K562 (cell line): ENCODE measurements around the gene KLHL22. TPM values are rescaled to one million over a fixed set of nuclear protein-coding genes. Genes with fewer than 3 reads are reported as not detected.

ENCODE experiments used
- CHAMP1 ChIP-seq: fragments of 450-650 bp; IDR thresholded peaks from 2 replicates; pipeline ENCODE4 v1.6.1; 2016; ENCODE audit warnings: mild to moderate bottlenecking
- DIDO1 ChIP-seq: fragments of 450-650 bp; IDR thresholded peaks from 2 replicates; pipeline ENCODE4 v1.6.1; 2016; ENCODE audit warnings: low read depth, missing biosample characterization, missing genetic modification characterization
- DLX4 ChIP-seq: fragments of 250-450 bp; sonication (Bioruptor Pico); IDR thresholded peaks from 2 replicates; pipeline ENCODE4 v1.6.1; 2021; ENCODE audit warnings: mild to moderate bottlenecking
- DNMT1 ChIP-seq: fragments of 450-650 bp; IDR thresholded peaks from 2 replicates; pipeline ENCODE4 v1.6.1; 2016; ENCODE audit warnings: antibody characterized with exemption, mild to moderate bottlenecking
- EP400 ChIP-seq: fragments of 450-650 bp; IDR thresholded peaks from 2 replicates; pipeline ENCODE4 v1.6.1; 2017; ENCODE audit warnings: antibody characterized with exemption, mild to moderate bottlenecking, moderate library complexity
- HMG20B ChIP-seq: fragments of 250-450 bp; sonication (Bioruptor Pico); IDR thresholded peaks from 2 replicates; pipeline ENCODE4 v1.5.0; 2021; ENCODE audit warnings: mild to moderate bottlenecking
- MAFG ChIP-seq: fragments of 450-650 bp; conservative IDR thresholded peaks from 2 replicates; pipeline ENCODE4 v1.6.1; 2016; ENCODE audit warnings: missing genetic modification characterization, missing compliant biosample characterization
- PATZ1 ChIP-seq: fragments of 250-450 bp; sonication (Bioruptor Pico); IDR thresholded peaks from 2 replicates; pipeline ENCODE4 v1.5.0; 2020; ENCODE audit warnings: mild to moderate bottlenecking, borderline replicate concordance
- PHF20 ChIP-seq: fragments of 450-650 bp; IDR thresholded peaks from 2 replicates; pipeline ENCODE4 v1.6.1; 2018; ENCODE audit not compliant: partially characterized antibody
- SFPQ ChIP-seq: fragments of 200-400 bp; formaldehyde crosslinking; IDR thresholded peaks from 2 replicates; pipeline ENCODE4 v1.6.1; 2017; ENCODE audit warnings: mild to moderate bottlenecking, low read depth, low read length, moderate library complexity
- STAT6 ChIP-seq: sonication (generic); formaldehyde crosslinking; IDR thresholded peaks from 2 replicates; pipeline ENCODE4 v1.8.1; 2023; ENCODE audit warnings: mild to moderate bottlenecking, missing genetic modification reagents
- U2AF2 ChIP-seq: fragments of 200-400 bp; formaldehyde crosslinking; optimal IDR thresholded peaks from 2 replicates; pipeline ENCODE3; 2017; ENCODE audit warnings: low read depth, mild to moderate bottlenecking, low read length
- ZBTB5 ChIP-seq: fragments of 450-650 bp; IDR thresholded peaks from 2 replicates; pipeline ENCODE4 v1.6.1; 2017; ENCODE audit warnings: antibody characterized with exemption
- ZNF175 ChIP-seq: fragments of 200-800 bp; sonication (Bioruptor generic); IDR thresholded peaks from 2 replicates; pipeline ENCODE4 v1.6.1; 2016; ENCODE audit warnings: low read depth, mild to moderate bottlenecking, missing genetic modification characterization, missing compliant biosample characterization
- polyA plus RNA-seq, 8 experiments: library from polyadenylated mRNA; depleted of rRNA in 4 of 8; stranded (reverse) in 5 of 8; unstranded in 3 of 8; fragments of >200 nt; fragmentation: Nextera tagmentation in 2 of 8; fragmentation: Illumina TruSeq in 1 of 8; extraction: Ambion mirVana in 2 of 8; extraction: Trizol in 1 of 8; gene quantifications; 2 replicates each; pipeline versions ENCODE4 v1.2.1 to v1.2.3, GENCODE V29; 2011 to 2014; ENCODE audit warnings: inconsistent platforms in 1 of 8, missing spikeins in 1 of 8
- total RNA-seq, 7 experiments: library from RNA; depleted of rRNA in 6 of 7; stranded (reverse); fragments of >200 nt in 6 of 7; fragmentation: Illumina TruSeq in 2 of 7; extraction: Trizol in 2 of 7; gene quantifications; 2 replicates each; pipeline versions ENCODE4 v1.2.1 to v1.2.3, GENCODE V29; 2011 to 2021; ENCODE audit warnings: low replicate concordance in 1 of 7

The KLHL22 gene
- total and polyA plus RNA-seq, 9 of the 15 experiments (the other 6 are each of a cell fraction or from before 2014, with no cell fraction given), result 1.3 to 25.6 (median 15.2) TPM

GRCh38 chr22:20429254-20430100 is 66.1 kb downstream of the KLHL22 start (continued):
- no peak for TF ChIP-seq PATZ1 (CRISPR knock-in tag)
- TF ChIP-seq SFPQ, result no peak
- no peak for TF ChIP-seq ZBTB5
- TF ChIP-seq U2AF2, result no peak
- TF ChIP-seq PHF20, result peak; percentile 74
- no peak for TF ChIP-seq EP400
- no peak for TF ChIP-seq DNMT1
- no peak for TF ChIP-seq ZNF175 (CRISPR knock-in tag)
- no peak for TF ChIP-seq DIDO1 (tag)
- no peak for TF ChIP-seq HMG20B
- peak; percentile 46; the same call in 1 of the 2 replicates for TF ChIP-seq STAT6
- no peak for TF ChIP-seq MAFG (tag)
- TF ChIP-seq CHAMP1, result no peak
- TF ChIP-seq DLX4 (CRISPR knock-in tag), result no peak
